GM18505 (cell line): Measurements from ENCODE around the gene PEF1.

Experiments
- ATAC-seq: cut with Tn5 transposase; IDR thresholded peaks from one replicate; pipeline ENCODE4 v1.9.1; 2021; ENCODE audit not compliant: unreplicated experiment
- POLR2A ChIP-seq: IDR thresholded peaks from 4 replicates; pipeline ENCODE4 v1.6.1; 2011; ENCODE audit warnings: borderline replicate concordance; ENCODE audit not compliant: insufficient read depth, insufficient read length; ENCODE audit errors: extremely low read depth

PEF1 gene

GRCh38 chr1:31653717-31654473 lies 9.2 kb upstream of the PEF1 start:
- ATAC-seq = no peak
- TF ChIP-seq POLR2A = no peak

- no peak for ATAC-seq
These were observed 8.3 kb upstream of the PEF1 start for GRCh38 chr1:31652891-31653499.

GRCh38 chr1:31651766-31652165 lies 7.1 kb upstream of the PEF1 start:
- ATAC-seq = no peak
- no peak for TF ChIP-seq POLR2A

More at GRCh38 chr1:31652891-31653499, 8.3 kb upstream of the PEF1 start:
- no peak for TF ChIP-seq POLR2A

GRCh38 chr1:31651089-31651420 lies 6.4 kb upstream of the PEF1 start:
- TF ChIP-seq POLR2A = no peak
- no peak for ATAC-seq

GRCh38 chr1:31650161-31651088 lies 5.7 kb upstream of the PEF1 start:
- TF ChIP-seq POLR2A = no peak
- no peak for ATAC-seq

GRCh38 chr1:31648641-31649357 lies 4.1 kb upstream of the PEF1 start:
- no peak for TF ChIP-seq POLR2A
- no peak for ATAC-seq

- no peak for TF ChIP-seq POLR2A
- no peak for ATAC-seq
These were observed 3.5 kb upstream of the PEF1 start for GRCh38 chr1:31648190-31648589.

GRCh38 chr1:31647106-31647505 lies 2.4 kb upstream of the PEF1 start:
- TF ChIP-seq POLR2A = no peak
- ATAC-seq = no peak

GRCh38 chr1:31646259-31646960 lies 1.7 kb upstream of the PEF1 start:
- ATAC-seq = no peak
- no peak for TF ChIP-seq POLR2A

- no peak for TF ChIP-seq POLR2A
- no peak for ATAC-seq
These were observed 545 bp upstream of the PEF1 start for GRCh38 chr1:31645274-31645568.

- ATAC-seq = no peak
- peak; percentile 60 for TF ChIP-seq POLR2A
These were observed 608 bp downstream of the PEF1 start for GRCh38 chr1:31643976-31644559.

- ATAC-seq = no peak
These were observed 1.8 kb downstream of the PEF1 start for GRCh38 chr1:31642897-31643296.

More at GRCh38 chr1:31642897-31643296, 1.8 kb downstream of the PEF1 start:
- no peak for TF ChIP-seq POLR2A
